HepG2 (cell line): Measurements from ENCODE around the gene SOX12. TPM values are rescaled to one million over a fixed set of nuclear protein-coding genes. Genes with fewer than 3 reads are reported as not detected.

Source experiments
- GPN1 ChIP-seq: sonication (generic); formaldehyde crosslinking; IDR thresholded peaks from 2 replicates; pipeline ENCODE4 v1.5.1; 2020; ENCODE audit warnings: missing genetic modification reagents, borderline replicate concordance
- JUNB ChIP-seq: sonication (generic); formaldehyde crosslinking; IDR thresholded peaks from 2 replicates; pipeline ENCODE4 v1.8.0; 2022; ENCODE audit warnings: missing genetic modification reagents, mild to moderate bottlenecking, borderline replicate concordance
- NCOA1 ChIP-seq: sonication (generic); formaldehyde crosslinking; IDR thresholded peaks from 2 replicates; pipeline ENCODE4 v1.9.0; 2021; ENCODE audit warnings: missing genetic modification reagents
- REPIN1 ChIP-seq: sonication (generic); formaldehyde crosslinking; IDR thresholded peaks from 2 replicates; pipeline ENCODE4 v1.8.0; 2022; ENCODE audit warnings: missing genetic modification reagents, low read depth, mild to moderate bottlenecking, borderline replicate concordance
- RFX3 ChIP-seq: IDR thresholded peaks from 2 replicates; pipeline ENCODE4 v1.6.1; 2016; ENCODE audit warnings: missing biosample characterization, missing genetic modification reagents
- RFX5 ChIP-seq: IDR thresholded peaks from 2 replicates; pipeline ENCODE4 v1.6.1; 2011; ENCODE audit warnings: low read depth, low read length, improper control_type of control experiment
- SAFB2 ChIP-seq: sonication (generic); formaldehyde crosslinking; IDR thresholded peaks from 2 replicates; pipeline ENCODE4 v1.5.1; 2020; ENCODE audit warnings: missing genetic modification reagents, low read depth, mild to moderate bottlenecking, borderline replicate concordance
- SOX5 ChIP-seq: IDR thresholded peaks from 2 replicates; pipeline ENCODE4 v1.6.1; 2016; ENCODE audit warnings: borderline replicate concordance
- ZNF10 ChIP-seq: sonication (generic); formaldehyde crosslinking; IDR thresholded peaks from 2 replicates; pipeline ENCODE4 v1.4.0; 2020; ENCODE audit warnings: mild to moderate bottlenecking, low read depth, missing genetic modification reagents, borderline replicate concordance
- ZNF350 ChIP-seq: sonication (generic); formaldehyde crosslinking; IDR thresholded peaks from 2 replicates; pipeline ENCODE4 v1.4.0; 2020; ENCODE audit warnings: mild to moderate bottlenecking, low read depth, missing genetic modification reagents, borderline replicate concordance
- ZNF550 ChIP-seq: sonication (generic); formaldehyde crosslinking; IDR thresholded peaks from 2 replicates; pipeline ENCODE4 v1.4.0; 2020; ENCODE audit warnings: mild to moderate bottlenecking, missing genetic modification reagents, borderline replicate concordance
- ZNF678 ChIP-seq: sonication (generic); formaldehyde crosslinking; IDR thresholded peaks from 2 replicates; pipeline ENCODE4 v1.4.0; 2020; ENCODE audit warnings: mild to moderate bottlenecking, missing genetic modification reagents
- ZNF777 ChIP-seq: sonication (generic); formaldehyde crosslinking; IDR thresholded peaks from 2 replicates; pipeline ENCODE4 v1.4.0; 2020; ENCODE audit warnings: missing genetic modification reagents
- ZNF788 ChIP-seq: sonication (generic); formaldehyde crosslinking; IDR thresholded peaks from 2 replicates; pipeline ENCODE4 v1.5.0; 2020; ENCODE audit warnings: mild to moderate bottlenecking, missing genetic modification reagents, borderline replicate concordance
- ZSCAN29 ChIP-seq: sonication (generic); formaldehyde crosslinking; conservative IDR thresholded peaks from 2 replicates; pipeline ENCODE4 v1.4.0; 2020; ENCODE audit warnings: mild to moderate bottlenecking, missing genetic modification reagents
- polyA plus RNA-seq, 8 experiments: library from polyadenylated mRNA; depleted of rRNA in 3 of 8; stranded (reverse) in 7 of 8; unstranded in 1 of 8; fragments of >200 nt; fragmentation: Illumina TruSeq in 4 of 8; extraction: Trizol in 4 of 8; gene quantifications; 2 replicates each; pipeline versions ENCODE4 v1.2.1 to v1.2.3, GENCODE V29; 2011 to 2016; ENCODE audit warnings: low read depth in 4 of 8, missing spikeins in 1 of 8, mixed read lengths in 1 of 8; ENCODE audit not compliant: insufficient read depth in 1 of 8
- total RNA-seq, 5 experiments: library from RNA; depleted of rRNA; stranded (reverse); fragments of >200 nt; fragmentation: Illumina TruSeq; extraction: Trizol; gene quantifications; 2 replicates each; pipeline ENCODE4 v1.2.3, GENCODE V29; 2016; ENCODE audit warnings: low read depth in 1 of 5
- TF ChIP-seq, protein P1 (sequence below): sonication (generic); formaldehyde crosslinking; IDR thresholded peaks from 2 replicates; pipeline ENCODE4 v1.4.0; 2020; ENCODE audit warnings: missing genetic modification reagents
- TF ChIP-seq, protein P2 (sequence below): sonication (generic); formaldehyde crosslinking; IDR thresholded peaks from 2 replicates; pipeline ENCODE4 v1.8.0; 2022; ENCODE audit warnings: missing genetic modification reagents, low read depth, mild to moderate bottlenecking, borderline replicate concordance
- TF ChIP-seq, protein P3 (sequence below): sonication (generic); formaldehyde crosslinking; IDR thresholded peaks from 2 replicates; pipeline ENCODE4 v1.5.1; 2020; ENCODE audit warnings: mild to moderate bottlenecking, missing genetic modification reagents, moderate library complexity
- TF ChIP-seq, protein P4 (sequence below), 2 experiments: sonication (generic) in 1 of 2; formaldehyde crosslinking in 1 of 2; IDR thresholded peaks; 2 replicates each; pipeline versions ENCODE4 v1.4.0 to v1.6.1; 2016 to 2020; ENCODE audit warnings: borderline replicate concordance in 1 of 2, low read depth in 1 of 2, mild to moderate bottlenecking in 1 of 2, missing genetic modification reagents in 1 of 2
- TF ChIP-seq, protein P5 (sequence below): sonication (generic); formaldehyde crosslinking; IDR thresholded peaks from 2 replicates; pipeline ENCODE4 v1.4.0; 2020; ENCODE audit warnings: mild to moderate bottlenecking, low read depth, missing genetic modification reagents

The SOX12 gene
- total and polyA plus RNA-seq, 2 of the 13 experiments (the other 11 are each of a cell fraction or from before 2014, with no cell fraction given) = 10.0 to 18.7 TPM

DNA sequence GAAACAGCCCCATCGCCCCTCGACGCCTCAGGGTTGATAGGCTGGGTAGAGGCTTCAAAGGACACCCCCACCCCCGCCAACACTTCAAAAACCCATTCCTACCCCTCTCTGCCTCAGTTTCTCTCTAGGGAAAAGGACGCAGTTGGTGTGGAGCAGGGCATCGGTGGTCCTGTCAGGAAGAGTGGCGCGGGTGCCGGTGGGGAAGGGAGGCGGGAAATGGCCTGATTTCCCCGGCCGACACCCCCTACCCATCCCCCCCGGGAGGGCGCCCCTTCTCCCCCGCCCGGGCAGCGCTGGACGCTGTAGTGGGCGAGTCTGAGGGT lies 21.9 kb downstream of the SOX12 start (continued):
- TF ChIP-seq NCOA1 (CRISPR knock-in tag) (0 out of 2 replicates have a peak, but pooled peaks have one; percentile 82), SAFB2 (no peak), ZNF788 (no peak), GPN1 (no peak), JUNB (CRISPR knock-in tag) (no peak), SOX5 (CRISPR knock-in tag) (no peak), ZNF10 (CRISPR knock-in tag) (no peak), RFX3 (CRISPR knock-in tag) (no peak), ZNF777 (CRISPR knock-in tag) (no peak), REPIN1 (CRISPR knock-in tag) (no peak), ZNF550 (CRISPR knock-in tag) (no peak), RFX5 (no peak), ZNF678 (CRISPR knock-in tag) (no peak), ZNF350 (CRISPR knock-in tag) (no peak), ZSCAN29 (CRISPR knock-in tag) (no peak)
- TF ChIP-seq, protein P1, sequence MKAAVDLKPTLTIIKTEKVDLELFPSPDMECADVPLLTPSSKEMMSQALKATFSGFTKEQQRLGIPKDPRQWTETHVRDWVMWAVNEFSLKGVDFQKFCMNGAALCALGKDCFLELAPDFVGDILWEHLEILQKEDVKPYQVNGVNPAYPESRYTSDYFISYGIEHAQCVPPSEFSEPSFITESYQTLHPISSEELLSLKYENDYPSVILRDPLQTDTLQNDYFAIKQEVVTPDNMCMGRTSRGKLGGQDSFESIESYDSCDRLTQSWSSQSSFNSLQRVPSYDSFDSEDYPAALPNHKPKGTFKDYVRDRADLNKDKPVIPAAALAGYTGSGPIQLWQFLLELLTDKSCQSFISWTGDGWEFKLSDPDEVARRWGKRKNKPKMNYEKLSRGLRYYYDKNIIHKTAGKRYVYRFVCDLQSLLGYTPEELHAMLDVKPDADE (CRISPR knock-in tag) = no peak
- TF ChIP-seq, protein P2, sequence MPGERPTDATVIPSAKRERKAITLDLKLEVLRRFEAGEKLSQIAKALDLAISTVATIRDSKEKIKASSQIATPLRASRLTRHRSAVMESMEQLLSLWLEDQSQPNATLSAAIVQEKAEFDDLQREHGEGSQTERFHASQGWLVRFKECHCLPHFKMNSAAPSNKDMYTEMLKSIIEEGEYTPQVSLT (CRISPR knock-in tag) = 0 out of 2 replicates have a peak, but pooled peaks have one; percentile 73
- TF ChIP-seq, protein P3, sequence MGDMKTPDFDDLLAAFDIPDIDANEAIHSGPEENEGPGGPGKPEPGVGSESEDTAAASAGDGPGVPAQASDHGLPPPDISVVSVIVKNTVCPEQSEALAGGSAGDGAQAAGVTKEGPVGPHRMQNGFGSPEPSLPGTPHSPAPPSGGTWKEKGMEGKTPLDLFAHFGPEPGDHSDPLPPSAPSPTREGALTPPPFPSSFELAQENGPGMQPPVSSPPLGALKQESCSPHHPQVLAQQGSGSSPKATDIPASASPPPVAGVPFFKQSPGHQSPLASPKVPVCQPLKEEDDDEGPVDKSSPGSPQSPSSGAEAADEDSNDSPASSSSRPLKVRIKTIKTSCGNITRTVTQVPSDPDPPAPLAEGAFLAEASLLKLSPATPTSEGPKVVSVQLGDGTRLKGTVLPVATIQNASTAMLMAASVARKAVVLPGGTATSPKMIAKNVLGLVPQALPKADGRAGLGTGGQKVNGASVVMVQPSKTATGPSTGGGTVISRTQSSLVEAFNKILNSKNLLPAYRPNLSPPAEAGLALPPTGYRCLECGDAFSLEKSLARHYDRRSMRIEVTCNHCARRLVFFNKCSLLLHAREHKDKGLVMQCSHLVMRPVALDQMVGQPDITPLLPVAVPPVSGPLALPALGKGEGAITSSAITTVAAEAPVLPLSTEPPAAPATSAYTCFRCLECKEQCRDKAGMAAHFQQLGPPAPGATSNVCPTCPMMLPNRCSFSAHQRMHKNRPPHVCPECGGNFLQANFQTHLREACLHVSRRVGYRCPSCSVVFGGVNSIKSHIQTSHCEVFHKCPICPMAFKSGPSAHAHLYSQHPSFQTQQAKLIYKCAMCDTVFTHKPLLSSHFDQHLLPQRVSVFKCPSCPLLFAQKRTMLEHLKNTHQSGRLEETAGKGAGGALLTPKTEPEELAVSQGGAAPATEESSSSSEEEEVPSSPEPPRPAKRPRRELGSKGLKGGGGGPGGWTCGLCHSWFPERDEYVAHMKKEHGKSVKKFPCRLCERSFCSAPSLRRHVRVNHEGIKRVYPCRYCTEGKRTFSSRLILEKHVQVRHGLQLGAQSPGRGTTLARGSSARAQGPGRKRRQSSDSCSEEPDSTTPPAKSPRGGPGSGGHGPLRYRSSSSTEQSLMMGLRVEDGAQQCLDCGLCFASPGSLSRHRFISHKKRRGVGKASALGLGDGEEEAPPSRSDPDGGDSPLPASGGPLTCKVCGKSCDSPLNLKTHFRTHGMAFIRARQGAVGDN (CRISPR knock-in tag) = no peak
- TF ChIP-seq, protein P4, sequence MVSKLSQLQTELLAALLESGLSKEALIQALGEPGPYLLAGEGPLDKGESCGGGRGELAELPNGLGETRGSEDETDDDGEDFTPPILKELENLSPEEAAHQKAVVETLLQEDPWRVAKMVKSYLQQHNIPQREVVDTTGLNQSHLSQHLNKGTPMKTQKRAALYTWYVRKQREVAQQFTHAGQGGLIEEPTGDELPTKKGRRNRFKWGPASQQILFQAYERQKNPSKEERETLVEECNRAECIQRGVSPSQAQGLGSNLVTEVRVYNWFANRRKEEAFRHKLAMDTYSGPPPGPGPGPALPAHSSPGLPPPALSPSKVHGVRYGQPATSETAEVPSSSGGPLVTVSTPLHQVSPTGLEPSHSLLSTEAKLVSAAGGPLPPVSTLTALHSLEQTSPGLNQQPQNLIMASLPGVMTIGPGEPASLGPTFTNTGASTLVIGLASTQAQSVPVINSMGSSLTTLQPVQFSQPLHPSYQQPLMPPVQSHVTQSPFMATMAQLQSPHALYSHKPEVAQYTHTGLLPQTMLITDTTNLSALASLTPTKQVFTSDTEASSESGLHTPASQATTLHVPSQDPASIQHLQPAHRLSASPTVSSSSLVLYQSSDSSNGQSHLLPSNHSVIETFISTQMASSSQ (IDR thresholded peaks at IDR 0.05; ENCODE audit: low read depth) = no peak
- TF ChIP-seq, protein P4 (CRISPR knock-in tag; IDR thresholded peaks at IDR 0.05; ENCODE audit: borderline replicate concordance) = no peak
- TF ChIP-seq, protein P5, sequence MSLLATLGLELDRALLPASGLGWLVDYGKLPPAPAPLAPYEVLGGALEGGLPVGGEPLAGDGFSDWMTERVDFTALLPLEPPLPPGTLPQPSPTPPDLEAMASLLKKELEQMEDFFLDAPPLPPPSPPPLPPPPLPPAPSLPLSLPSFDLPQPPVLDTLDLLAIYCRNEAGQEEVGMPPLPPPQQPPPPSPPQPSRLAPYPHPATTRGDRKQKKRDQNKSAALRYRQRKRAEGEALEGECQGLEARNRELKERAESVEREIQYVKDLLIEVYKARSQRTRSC (CRISPR knock-in tag) = no peak; the same call in 1 of the 2 replicates
- TF ChIP-seq, all 625 proteins: peak for 21
